Prostate gland (tissue), 2 donors: ENCODE results near the gene RNF215. TPM values are rescaled to one million over a fixed set of nuclear protein-coding genes. Genes with fewer than 3 reads are reported as not detected.

Source experiments
- DNase-seq: peaks from one replicate; pipeline ENCODE4 v3.0.0-alpha.2; 2019; ENCODE audit warnings: low spot score
- H3K27ac ChIP-seq, 2 donors: fragments of 200-600 bp; sonication (generic); 2 replicates each; pipeline ENCODE4 v1.5.1; 2017 to 2019
- H3K27me3 ChIP-seq: fragments of 200-600 bp; sonication (generic); replicated peaks from 2 replicates; pipeline ENCODE4 v1.5.1; 2019; ENCODE audit not compliant: insufficient read depth
- H3K36me3 ChIP-seq, 2 donors: fragments of 200-600 bp; sonication (generic); 1 replicate in 1 of 2; 2 replicates in 1 of 2; pipeline versions ENCODE4 v1.5.1 to v1.8.1; 2017 to 2019
- H3K4me1 ChIP-seq: fragments of 200-600 bp; sonication (generic); replicated peaks from 2 replicates; pipeline ENCODE4 v1.5.1; 2019
- H3K4me3 ChIP-seq, 2 donors: fragments of 200-600 bp; sonication (generic); 2 replicates each; pipeline ENCODE4 v1.5.1; 2017 to 2019
- H3K9me3 ChIP-seq: fragments of 200-600 bp; sonication (generic); 2 replicates; pipeline ENCODE4 v1.5.1; 2017
- CTCF ChIP-seq, 4 experiments: fragments of 200-600 bp in 2 of 4; fragments of 450-650 bp in 2 of 4; sonication (generic) in 2 of 4; IDR thresholded peaks; 1 replicate in 3 of 4; 2 replicates in 1 of 4; pipeline ENCODE4 v1.5.1; 2016 to 2019; ENCODE audit warnings: antibody characterized with exemption in 4 of 4, mild to moderate bottlenecking in 2 of 4, moderate library complexity in 2 of 4
- POLR2A ChIP-seq: fragments of 450-650 bp; IDR thresholded peaks from one replicate; pipeline ENCODE4 v1.6.1; 2016; ENCODE audit warnings: antibody characterized with exemption, mild to moderate bottlenecking
- POLR2AphosphoS5 ChIP-seq: sonication (generic); formaldehyde crosslinking; IDR thresholded peaks from one replicate; pipeline ENCODE4 v1.6.1; 2017; ENCODE audit warnings: antibody characterized with exemption
- WGBS: methylation state at CpG from one replicate; pipeline ENCODE4 v1.1.5; 2018; 5-methylcytosine and 5-hydroxymethylcytosine counted together
- intact Hi-C: fragments of 100-400 bp; cut with DNase I; formaldehyde crosslinking; loops from one replicate; pipeline ENCODE4 v1.14.2; 2022
- total RNA-seq, 2 donors: library from RNA; depleted of rRNA; stranded (reverse); fragments of >200 nt; gene quantifications; one replicate each; pipeline ENCODE4 v1.1.0, GENCODE V29; 2016

The RNF215 gene
- total RNA-seq, 2 donors from 2014 or later, result 18.1 to 20.0 TPM

- no peak for DNase-seq
- TF ChIP-seq POLR2AphosphoS5, result no peak
- 100% methylated on average over 4 of the region's 4 CpGs for WGBS
- Histone ChIP-seq H3K27ac (no peak overlapping the region), H3K4me1 (no peaks in the 10 kb centered on the region), H3K27me3 (no peaks in the 10 kb centered on the region), H3K4me3 (no peak overlapping the region), H3K36me3 (peaks cover 50 to 82% of the 10 kb centered on the region in 2 donors), H3K9me3 (no peaks in the 10 kb centered on the region)
- intact Hi-C loops, result no loop called here
Measured at GRCh38 chr22:30336752-30337460, 50.3 kb downstream of the RNF215 start.

- no peak for TF ChIP-seq POLR2A
- no peak for TF ChIP-seq POLR2AphosphoS5
- TF ChIP-seq CTCF (IDR thresholded peaks at IDR 0.05), result no peak
- WGBS, result 100% methylated on average over 1 of the region's 1 CpG
- Histone ChIP-seq H3K4me3 (no peak overlapping the region), H3K27me3 (no peaks in the 10 kb centered on the region), H3K4me1 (no peaks in the 10 kb centered on the region), H3K36me3 (peaks cover 36 to 65% of the 10 kb centered on the region in 2 donors), H3K9me3 (no peaks in the 10 kb centered on the region), H3K27ac (no peak overlapping the region)
- intact Hi-C loops, result no loop called here
- DNase-seq, result no peak
Measured at GRCh38 chr22:30335236-30335635, 52.0 kb downstream of the RNF215 start.

GRCh38 chr22:30334646-30335045, 52.6 kb downstream of the RNF215 start:
- H3K27ac ChIP-seq, result no peak overlapping the region
- intact Hi-C loops, result no loop called here
- peaks cover 34 to 59% of the 10 kb centered on the region in 2 donors for H3K36me3 ChIP-seq
- H3K4me3 ChIP-seq, result no peak overlapping the region
- H3K4me1 ChIP-seq, result no peaks in the 10 kb centered on the region
- no peaks in the 10 kb centered on the region for H3K9me3 ChIP-seq
- no peaks in the 10 kb centered on the region for H3K27me3 ChIP-seq
- TF ChIP-seq POLR2AphosphoS5 (no peak), POLR2A (no peak), CTCF (IDR thresholded peaks at IDR 0.05) (no peak)
- no peak for DNase-seq
- 88% methylated on average over 4 of the region's 4 CpGs for WGBS

GRCh38 chr22:30333707-30334087, 53.5 kb downstream of the RNF215 start:
- Histone ChIP-seq H3K4me1 (no peaks in the 10 kb centered on the region), H3K27me3 (no peaks in the 10 kb centered on the region)
- intact Hi-C loops, result no loop called here

GRCh38 chr22:30332994-30333706, 54.1 kb downstream of the RNF215 start:
- H3K4me3 ChIP-seq, result no peak overlapping the region
- no peak overlapping the region for H3K27ac ChIP-seq
- intact Hi-C loops, result no loop called here
- WGBS, result 77% methylated on average over 2 of the region's 2 CpGs
- H3K36me3 ChIP-seq, result peaks cover 21 to 44% of the 10 kb centered on the region in 2 donors
- H3K9me3 ChIP-seq, result no peaks in the 10 kb centered on the region
- no peaks in the 10 kb centered on the region for H3K4me1 ChIP-seq
- DNase-seq, result no peak
- no peaks in the 10 kb centered on the region for H3K27me3 ChIP-seq
- TF ChIP-seq POLR2A, result no peak
- TF ChIP-seq POLR2AphosphoS5, result no peak
- TF ChIP-seq CTCF (IDR thresholded peaks at IDR 0.05), result no peak

More at GRCh38 chr22:30333707-30334087, 53.5 kb downstream of the RNF215 start:
- WGBS, result 87% methylated on average over 3 of the region's 3 CpGs
- no peak for TF ChIP-seq POLR2A
- no peak overlapping the region for H3K27ac ChIP-seq
- no peak for DNase-seq
- peaks cover 24 to 50% of the 10 kb centered on the region in 2 donors for H3K36me3 ChIP-seq
- no peaks in the 10 kb centered on the region for H3K9me3 ChIP-seq
- no peak overlapping the region for H3K4me3 ChIP-seq
